ENCODE measurements around the gene RXFP2.

RXFP2 gene

GRCh38 chr13:31805841-31806240 is 66.5 kb downstream of the RXFP2 start:
- no peak for DNase-seq (ENCODE audit: low read depth)

DNA sequence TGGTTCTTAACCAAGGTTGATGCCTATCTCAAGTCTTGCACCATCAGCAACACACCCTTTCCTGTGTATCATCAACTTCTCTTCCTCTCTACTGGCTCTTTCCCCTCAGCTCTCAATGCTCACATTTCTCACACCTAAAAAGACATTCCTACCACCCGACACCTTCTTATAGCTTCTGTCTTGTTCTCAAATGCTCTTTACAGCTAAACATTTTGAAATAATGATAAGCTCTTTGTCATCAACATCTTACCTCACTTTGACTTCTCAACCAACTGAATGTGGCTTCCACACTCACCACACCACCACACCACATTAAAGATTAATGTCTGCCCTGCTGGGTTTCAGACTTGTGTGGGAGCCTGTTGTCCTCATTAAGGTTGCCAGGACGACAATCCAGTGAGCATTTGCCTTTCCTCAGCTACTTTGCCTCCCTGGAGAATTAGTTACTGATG is 67.8 kb downstream of the RXFP2 start:
- no peak for TF ChIP-seq CTCF (IDR thresholded peaks at IDR 0.05; ENCODE audit: low read depth, low read length)
- TF ChIP-seq, protein P1, sequence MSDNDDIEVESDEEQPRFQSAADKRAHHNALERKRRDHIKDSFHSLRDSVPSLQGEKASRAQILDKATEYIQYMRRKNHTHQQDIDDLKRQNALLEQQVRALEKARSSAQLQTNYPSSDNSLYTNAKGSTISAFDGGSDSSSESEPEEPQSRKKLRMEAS (IDR thresholded peaks at IDR 0.05; ENCODE audit: low read depth, low read length): peak; percentile 77
- peak; percentile 69; the same call in 1 of the 2 replicates for TF ChIP-seq MYC (IDR thresholded peaks at IDR 0.05; ENCODE audit: low read depth, low read length)
- H3K4me3 ChIP-seq (ENCODE audit: low read depth, low read length): no peak overlapping the region
- peak; percentile 73 for DNase-seq (ENCODE audit: low read depth)

More at GRCh38 chr13:31805841-31806240, 66.5 kb downstream of the RXFP2 start:
- no peak overlapping the region for H3K4me3 ChIP-seq (ENCODE audit: low read depth, low read length)
- TF ChIP-seq, protein P1 (IDR thresholded peaks at IDR 0.05; ENCODE audit: low read depth, low read length): no peak

DNA sequence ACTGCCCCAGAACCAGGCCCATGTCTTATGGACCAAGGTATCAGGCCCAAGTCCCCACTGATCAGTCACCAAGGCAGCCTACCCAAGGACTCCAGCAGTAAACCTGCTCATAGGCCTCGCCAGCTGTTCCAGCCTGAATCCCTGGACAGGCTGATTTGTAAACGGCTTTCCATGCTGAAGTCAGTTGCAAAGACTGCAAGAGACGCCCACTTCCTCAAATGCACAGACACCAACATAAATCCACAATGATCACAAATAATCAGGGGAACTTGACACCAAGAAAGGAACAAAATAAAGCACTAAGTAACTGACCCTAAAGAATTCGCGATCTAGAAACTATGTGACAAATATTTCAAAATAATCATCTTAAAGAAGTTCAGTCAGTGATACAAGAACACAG is 75.2 kb downstream of the RXFP2 start:
- no peak for DNase-seq (ENCODE audit: low read depth)
- H3K4me3 ChIP-seq (ENCODE audit: low read depth, low read length): no peak overlapping the region
- TF ChIP-seq CTCF (IDR thresholded peaks at IDR 0.05; ENCODE audit: low read depth, low read length) (no peak), POLR2A (IDR thresholded peaks at IDR 0.05; ENCODE audit: extremely low read depth, insufficient read length) (no peak), MYC (IDR thresholded peaks at IDR 0.05; ENCODE audit: low read depth, low read length) (no peak)
- TF ChIP-seq, protein P1 (IDR thresholded peaks at IDR 0.05; ENCODE audit: low read depth, low read length): no peak

- H3K4me3 ChIP-seq (ENCODE audit: low read depth, low read length): no peak overlapping the region
- DNase-seq (ENCODE audit: low read depth): no peak
- TF ChIP-seq POLR2A (IDR thresholded peaks at IDR 0.05; ENCODE audit: extremely low read depth, insufficient read length) (no peak), CTCF (IDR thresholded peaks at IDR 0.05; ENCODE audit: low read depth, low read length) (no peak), MYC (IDR thresholded peaks at IDR 0.05; ENCODE audit: low read depth, low read length) (no peak)
- TF ChIP-seq, protein P1 (IDR thresholded peaks at IDR 0.05; ENCODE audit: low read depth, low read length): no peak
Measured at GRCh38 chr13:31815361-31816144, 76.2 kb downstream of the RXFP2 start.

DNA sequence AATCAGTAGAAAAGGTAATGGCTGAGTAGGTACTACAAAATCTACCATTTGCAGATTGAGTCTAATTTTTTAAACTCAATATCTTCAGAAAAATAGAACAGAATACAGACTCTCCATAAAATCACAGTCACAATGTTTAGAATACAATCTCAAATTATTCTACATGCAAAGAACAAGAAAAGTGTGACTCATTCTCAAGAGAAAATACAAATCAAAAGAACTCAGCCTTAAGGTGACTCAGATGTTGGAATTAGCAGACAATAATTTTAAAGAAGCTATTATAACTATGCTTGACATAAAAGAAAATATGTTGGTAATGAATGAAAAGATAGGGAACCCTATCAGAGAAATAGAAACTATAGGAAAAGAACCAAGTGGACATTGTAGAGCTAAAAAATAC is 78.9 kb downstream of the RXFP2 start:
- DNase-seq (ENCODE audit: low read depth): no peak
- TF ChIP-seq CTCF (IDR thresholded peaks at IDR 0.05; ENCODE audit: low read depth, low read length) (no peak), POLR2A (IDR thresholded peaks at IDR 0.05; ENCODE audit: extremely low read depth, insufficient read length) (no peak), MYC (IDR thresholded peaks at IDR 0.05; ENCODE audit: low read depth, low read length) (no peak)
- TF ChIP-seq, protein P1 (IDR thresholded peaks at IDR 0.05; ENCODE audit: low read depth, low read length): no peak
- no peak overlapping the region for H3K4me3 ChIP-seq (ENCODE audit: low read depth, low read length)

DNA sequence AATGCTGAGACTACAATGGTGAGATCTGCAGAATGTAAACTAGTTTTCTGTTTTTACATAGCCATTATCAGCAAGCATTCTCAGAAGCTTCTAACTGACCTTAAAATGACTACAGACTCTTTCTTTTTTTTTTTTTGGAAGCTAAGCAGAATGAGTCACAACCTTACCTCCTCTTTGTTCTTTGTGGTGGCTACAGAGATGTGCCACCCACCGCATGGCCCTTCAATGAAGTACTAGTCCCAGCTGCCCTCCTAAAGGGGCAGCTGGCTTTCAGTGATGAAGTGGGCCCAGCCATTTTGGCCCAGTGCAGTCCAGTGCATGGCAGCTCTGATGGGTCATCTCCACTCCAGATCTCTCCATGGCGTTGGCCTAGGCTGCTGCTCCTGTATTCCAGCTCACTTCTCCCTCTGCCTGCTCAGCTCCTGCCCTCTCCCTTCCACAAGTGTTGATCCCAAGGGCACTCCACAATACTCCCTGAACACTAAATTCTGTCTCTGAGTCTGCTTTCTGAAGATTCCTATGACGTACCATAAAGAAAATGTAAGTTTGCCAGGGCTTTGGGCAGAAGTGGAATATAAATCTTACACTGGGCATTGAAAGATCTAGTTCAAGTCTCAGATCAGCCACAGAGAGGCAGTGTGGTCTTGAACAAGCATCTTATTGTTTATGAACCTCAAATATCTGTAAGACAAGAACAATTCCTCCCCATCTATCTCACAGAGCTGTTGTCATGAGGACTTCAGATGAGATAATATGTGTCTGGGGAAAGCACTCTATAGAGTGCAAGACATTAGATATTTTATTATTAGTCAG is 85.6 kb downstream of the RXFP2 start:
- TF ChIP-seq, protein P1 (IDR thresholded peaks at IDR 0.05; ENCODE audit: low read depth, low read length): no peak
- TF ChIP-seq CTCF (IDR thresholded peaks at IDR 0.05; ENCODE audit: low read depth, low read length): peak; percentile 24
- H3K4me3 ChIP-seq (ENCODE audit: low read depth, low read length): no peak overlapping the region
- DNase-seq (ENCODE audit: low read depth): peak; percentile 51
